ENCODE data around the gene SIGLEC10.

- no peak for TF ChIP-seq CTCF (IDR thresholded peaks at IDR 0.05)
- TF ChIP-seq EP300 (IDR thresholded peaks at IDR 0.05): no peak
- no peak for TF ChIP-seq POLR2A (IDR thresholded peaks at IDR 0.05)
Observed at GRCh38 chr19:51370230-51370629, 47.2 kb downstream of the SIGLEC10 start.
